Mucosa of rectum (tissue), 2 donors: ENCODE results near the gene ZNF512B.

Source experiments
- H3K27ac ChIP-seq, 2 donors: one replicate each; pipeline ENCODE4 v1.7.0; 2013; ENCODE audit warnings: inconsistent platforms in 2 of 2, low read depth in 2 of 2, low read length in 2 of 2
- H3K27me3 ChIP-seq, 2 donors: one replicate each; pipeline ENCODE4 v1.7.0; 2013; ENCODE audit warnings: low read length in 2 of 2; ENCODE audit not compliant: control insufficient read depth in 2 of 2, insufficient read depth in 2 of 2
- H3K36me3 ChIP-seq, 2 donors: one replicate each; pipeline ENCODE4 v1.7.0; 2013; ENCODE audit warnings: low read length in 2 of 2; ENCODE audit not compliant: control insufficient read depth in 2 of 2, insufficient read depth in 2 of 2
- H3K4me1 ChIP-seq, 2 donors: one replicate each; pipeline ENCODE4 v1.7.0; 2013; ENCODE audit warnings: low read length in 2 of 2, mild to moderate bottlenecking in 1 of 2; ENCODE audit not compliant: control insufficient read depth in 2 of 2, insufficient read depth in 2 of 2
- H3K4me3 ChIP-seq, 2 donors: one replicate each; pipeline ENCODE4 v1.7.0; 2013; ENCODE audit warnings: low read length in 2 of 2
- H3K9ac ChIP-seq, 2 donors: one replicate each; pipeline ENCODE4 v1.7.0; 2013; ENCODE audit warnings: low read length in 2 of 2, low read depth in 1 of 2, mild to moderate bottlenecking in 1 of 2
- H3K9me3 ChIP-seq, 2 donors: one replicate each; pipeline ENCODE4 v1.7.0; 2013; ENCODE audit warnings: low read length in 2 of 2; ENCODE audit not compliant: control insufficient read depth in 2 of 2
- donor health status: healthy.
- donor health status: Normal muscosa, but diverticular disease.

Gene ZNF512B

DNA sequence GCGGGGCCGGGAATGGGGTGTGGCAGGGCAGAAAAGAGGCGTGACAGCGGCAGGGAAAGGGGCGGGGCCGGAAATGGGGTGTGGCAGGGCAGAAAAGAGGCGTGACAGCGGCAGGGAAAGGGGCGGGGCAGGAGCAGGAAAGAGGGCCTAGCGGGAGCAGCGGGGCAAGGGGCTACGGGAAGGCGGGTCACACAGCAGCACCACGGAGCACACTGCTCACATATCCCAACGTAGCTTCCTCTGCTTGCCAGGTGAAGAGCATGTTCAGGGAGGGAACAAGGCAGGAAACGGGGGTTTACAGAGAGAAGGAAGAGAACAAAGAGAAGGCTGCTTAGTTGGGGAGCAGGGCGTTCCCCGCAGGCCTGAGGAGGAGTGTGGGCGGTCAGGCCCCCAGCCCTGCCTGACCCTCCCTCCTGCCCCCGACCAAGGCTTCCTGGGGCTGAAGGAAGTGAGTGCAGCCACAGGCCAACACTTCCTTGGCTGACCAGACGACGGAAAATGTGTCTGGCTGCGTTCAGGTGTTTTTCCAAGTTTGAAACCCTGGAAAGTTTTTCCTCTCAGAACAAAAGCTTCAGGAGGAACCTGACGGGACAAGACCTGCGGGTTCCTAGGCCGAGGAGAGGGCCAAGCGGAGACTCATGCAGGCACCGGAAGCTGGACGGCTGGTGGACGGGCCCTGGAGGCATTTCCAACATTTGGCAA, 27.3 kb downstream of the ZNF512B start:
- Histone ChIP-seq H3K9me3 (no peaks in the 10 kb centered on the region), H3K9ac (no peak overlapping the region), H3K4me3 (no peak overlapping the region), H3K36me3 (peaks cover 41 to 54% of the 10 kb centered on the region in 2 donors), H3K27me3 (no peaks in the 10 kb centered on the region), H3K27ac (peak overlapping the region; percentile 40 to 71), H3K4me1 (peaks cover 0 to 2% of the 10 kb centered on the region in 2 donors)

DNA sequence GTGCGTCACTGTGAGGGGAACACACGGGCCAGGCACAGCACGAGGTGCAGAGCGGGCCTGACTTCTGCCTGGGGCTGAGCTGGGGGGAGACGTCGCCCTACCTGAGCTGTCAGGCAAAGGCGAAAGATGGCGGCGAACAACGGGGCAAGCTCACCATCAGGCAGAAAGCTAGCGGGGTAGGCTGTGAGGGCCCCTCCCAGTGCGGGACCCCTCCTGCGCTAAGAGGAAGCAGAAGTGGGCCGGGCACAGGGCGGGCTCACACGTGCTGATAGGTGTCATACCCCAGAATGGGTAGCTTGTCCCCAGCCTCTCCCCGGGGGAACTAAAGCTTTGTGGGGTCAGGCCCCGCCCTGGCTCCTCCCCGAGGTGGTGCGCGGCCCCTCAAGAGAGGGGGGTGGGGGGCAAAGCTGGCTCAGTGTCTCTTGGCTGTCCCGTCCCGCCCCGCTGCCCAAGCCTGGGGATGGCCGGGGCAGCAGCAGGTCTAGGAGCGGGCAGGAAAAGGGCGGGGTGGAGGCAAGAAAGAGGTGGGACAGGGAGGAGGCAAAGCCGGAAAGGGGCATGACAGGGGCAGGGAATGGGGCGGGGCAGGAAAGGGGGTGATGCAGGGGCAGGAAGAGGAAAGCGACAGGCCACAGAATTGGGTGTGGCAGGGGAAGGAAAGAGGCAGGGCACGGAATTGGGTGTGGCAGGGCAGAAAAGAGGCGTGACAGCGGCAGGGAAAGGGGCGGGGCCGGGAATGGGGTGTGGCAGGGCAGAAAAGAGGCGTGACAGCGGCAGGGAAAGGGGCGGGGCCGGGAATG, 28.2 kb downstream of the ZNF512B start:
- Histone ChIP-seq H3K4me3 (no peak overlapping the region), H3K27me3 (no peaks in the 10 kb centered on the region), H3K9ac (no peak overlapping the region), H3K4me1 (peaks cover 0 to 2% of the 10 kb centered on the region in 2 donors), H3K9me3 (no peaks in the 10 kb centered on the region), H3K27ac (peak overlapping the region; percentile 66 to 70), H3K36me3 (peaks cover 41 to 52% of the 10 kb centered on the region in 2 donors)

DNA sequence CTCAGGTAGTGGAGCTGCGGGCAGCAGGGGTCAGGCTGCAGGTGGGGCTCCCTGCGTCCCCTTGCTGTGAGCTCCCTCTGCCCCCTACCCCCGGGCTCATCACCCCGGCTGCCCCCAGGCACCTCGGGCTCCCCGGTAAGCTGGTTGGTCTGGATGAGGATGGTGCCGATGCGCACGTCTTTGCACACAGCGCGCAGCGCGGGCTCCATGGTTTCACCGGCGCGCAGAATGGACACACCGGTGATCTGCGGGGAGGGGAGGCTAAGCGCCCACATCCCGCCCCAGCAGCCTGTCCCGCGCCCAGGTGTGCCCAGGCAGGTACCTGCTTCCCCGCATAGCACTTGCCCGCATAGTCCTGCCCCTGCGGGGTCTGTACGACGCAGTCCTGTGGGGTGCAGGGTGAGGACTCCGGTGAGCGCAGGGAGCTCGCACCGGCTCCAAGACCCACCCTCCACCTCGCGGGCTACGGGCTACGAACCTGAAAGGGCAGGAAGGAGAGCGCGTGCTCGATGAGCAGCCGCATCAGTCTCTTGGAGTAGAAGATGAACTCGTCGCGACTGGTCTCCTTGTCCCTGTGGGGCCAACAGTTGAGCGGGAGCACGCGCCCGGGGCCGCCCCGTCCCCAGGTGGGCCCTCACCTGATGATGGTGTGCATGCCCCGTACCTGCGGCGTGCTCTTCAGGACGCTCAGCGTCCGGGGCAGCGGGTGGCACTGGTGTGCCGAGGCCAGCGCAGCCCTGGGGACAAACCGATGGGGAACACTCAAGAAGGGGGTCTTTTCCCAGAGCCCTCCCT, 29.1 kb downstream of the ZNF512B start:
- Histone ChIP-seq H3K9me3 (no peaks in the 10 kb centered on the region), H3K4me3 (no peak overlapping the region), H3K9ac (no peak overlapping the region), H3K4me1 (peaks cover 0 to 2% of the 10 kb centered on the region in 2 donors), H3K36me3 (peaks cover 44 to 53% of the 10 kb centered on the region in 2 donors), H3K27me3 (no peaks in the 10 kb centered on the region), H3K27ac (peak overlapping the region in 1 of 2 donors; percentile 66)

GRCh38 chr20:63940071-63940471, 29.7 kb downstream of the ZNF512B start:
- no peak overlapping the region for H3K4me3 ChIP-seq
- no peaks in the 10 kb centered on the region for H3K9me3 ChIP-seq
- peaks cover 0 to 2% of the 10 kb centered on the region in 2 donors for H3K4me1 ChIP-seq
- H3K36me3 ChIP-seq: peaks cover 40 to 51% of the 10 kb centered on the region in 2 donors
- H3K27me3 ChIP-seq: no peaks in the 10 kb centered on the region
- H3K27ac ChIP-seq: no peak overlapping the region
- H3K9ac ChIP-seq: no peak overlapping the region

- Histone ChIP-seq H3K9ac (no peak overlapping the region), H3K27ac (no peak overlapping the region), H3K9me3 (no peaks in the 10 kb centered on the region), H3K36me3 (peaks cover 38 to 48% of the 10 kb centered on the region in 2 donors), H3K27me3 (no peaks in the 10 kb centered on the region), H3K4me3 (no peak overlapping the region), H3K4me1 (peaks cover 0 to 2% of the 10 kb centered on the region in 2 donors)
Observed at GRCh38 chr20:63939061-63939935, 30.4 kb downstream of the ZNF512B start.

GRCh38 chr20:63937596-63937995, 32.1 kb downstream of the ZNF512B start:
- H3K4me3 ChIP-seq: no peak overlapping the region
- peaks cover 31 to 44% of the 10 kb centered on the region in 2 donors for H3K36me3 ChIP-seq
- no peaks in the 10 kb centered on the region for H3K27me3 ChIP-seq
- no peak overlapping the region for H3K9ac ChIP-seq
- no peak overlapping the region for H3K27ac ChIP-seq
- H3K4me1 ChIP-seq: peaks cover 0 to 2% of the 10 kb centered on the region in 2 donors
- H3K9me3 ChIP-seq: no peaks in the 10 kb centered on the region

GRCh38 chr20:63935447-63935846, 34.3 kb downstream of the ZNF512B start:
- H3K36me3 ChIP-seq: peaks cover 47 to 54% of the 10 kb centered on the region in 2 donors
- no peaks in the 10 kb centered on the region for H3K27me3 ChIP-seq

GRCh38 chr20:63934271-63935068, 35.3 kb downstream of the ZNF512B start:
- H3K36me3 ChIP-seq: peaks cover 50 to 56% of the 10 kb centered on the region in 2 donors
- H3K27me3 ChIP-seq: no peaks in the 10 kb centered on the region
- H3K4me1 ChIP-seq: peaks cover 0 to 4% of the 10 kb centered on the region in 2 donors
- no peaks in the 10 kb centered on the region for H3K9me3 ChIP-seq
- no peak overlapping the region for H3K9ac ChIP-seq
- no peak overlapping the region for H3K27ac ChIP-seq
- H3K4me3 ChIP-seq: no peak overlapping the region

More at GRCh38 chr20:63935447-63935846, 34.3 kb downstream of the ZNF512B start:
- Histone ChIP-seq H3K9ac (no peak overlapping the region), H3K4me3 (no peak overlapping the region), H3K9me3 (no peaks in the 10 kb centered on the region), H3K4me1 (peaks cover 0 to 4% of the 10 kb centered on the region in 2 donors), H3K27ac (no peak overlapping the region)

DNA sequence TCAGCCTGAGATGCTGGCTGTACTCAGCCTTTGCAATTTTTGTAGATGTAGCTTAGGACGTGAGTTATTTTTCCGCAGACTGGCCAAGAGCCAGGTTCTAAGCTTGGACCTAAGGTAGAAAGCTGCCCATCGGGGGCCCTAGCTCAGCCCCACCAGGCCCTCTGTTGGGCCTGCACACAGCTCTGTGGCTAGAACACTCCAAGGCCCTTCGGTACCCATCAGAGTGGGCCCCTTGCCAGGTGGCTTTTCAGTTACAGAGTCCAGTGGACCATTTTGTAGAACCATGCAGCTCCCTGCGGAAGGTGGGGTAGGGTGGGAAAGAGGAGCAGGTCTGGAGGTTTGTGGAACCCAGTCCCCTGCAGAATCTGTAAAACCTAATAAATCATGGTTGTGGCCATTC, 36.1 kb downstream of the ZNF512B start:
- H3K4me1 ChIP-seq: peaks cover 0 to 4% of the 10 kb centered on the region in 2 donors
- H3K27me3 ChIP-seq: no peaks in the 10 kb centered on the region
- no peak overlapping the region for H3K27ac ChIP-seq
- no peak overlapping the region for H3K9ac ChIP-seq
- H3K36me3 ChIP-seq: peaks cover 57 to 63% of the 10 kb centered on the region in 2 donors
- no peaks in the 10 kb centered on the region for H3K9me3 ChIP-seq
- H3K4me3 ChIP-seq: no peak overlapping the region
